GM21367 (cell line): ENCODE results near the gene CEP128.

Experiments
- ATAC-seq: cut with Tn5 transposase; IDR thresholded peaks from one replicate; pipeline ENCODE4 v1.9.1; 2021; ENCODE audit not compliant: unreplicated experiment

Gene CEP128

DNA sequence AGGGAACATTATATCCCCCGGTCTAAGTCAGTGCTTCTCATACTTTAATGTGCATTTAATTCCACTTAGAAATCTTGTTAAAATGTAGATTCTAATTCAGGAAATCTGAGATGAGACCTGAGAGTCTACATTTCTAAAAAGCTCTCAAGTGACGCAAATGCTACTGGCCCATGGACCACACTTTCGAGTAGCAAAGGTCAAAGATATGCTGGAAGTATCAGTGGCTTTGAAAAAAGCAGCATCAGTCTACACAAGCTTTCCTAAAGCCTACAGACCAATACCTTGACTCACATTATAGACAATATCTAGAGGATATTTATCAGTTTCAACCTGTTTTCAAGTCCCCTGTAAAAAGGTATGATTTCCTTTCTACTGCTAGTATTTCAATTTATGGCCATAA lies 248.6 kb downstream of the CEP128 start:
- no peak for ATAC-seq

DNA sequence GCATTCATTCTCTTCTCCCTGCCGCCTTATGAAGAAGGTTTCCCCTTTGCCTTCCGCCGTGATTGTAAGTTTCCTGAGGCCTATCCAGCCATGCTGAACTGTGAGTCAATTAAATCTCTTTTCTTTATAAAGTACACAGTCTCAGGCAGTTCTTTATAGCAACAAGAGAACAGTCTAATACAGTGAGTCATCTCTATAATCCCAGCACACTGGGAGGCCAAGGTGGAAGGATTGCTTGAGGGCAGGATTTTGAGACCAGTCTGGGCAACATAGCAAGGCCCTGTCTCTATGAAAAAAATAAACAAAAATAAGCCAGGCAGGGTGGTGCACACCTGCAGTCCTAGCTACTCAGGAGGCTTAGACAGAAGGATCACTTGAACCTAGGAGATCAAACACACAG lies 259.9 kb downstream of the CEP128 start:
- ATAC-seq, result no peak

DNA sequence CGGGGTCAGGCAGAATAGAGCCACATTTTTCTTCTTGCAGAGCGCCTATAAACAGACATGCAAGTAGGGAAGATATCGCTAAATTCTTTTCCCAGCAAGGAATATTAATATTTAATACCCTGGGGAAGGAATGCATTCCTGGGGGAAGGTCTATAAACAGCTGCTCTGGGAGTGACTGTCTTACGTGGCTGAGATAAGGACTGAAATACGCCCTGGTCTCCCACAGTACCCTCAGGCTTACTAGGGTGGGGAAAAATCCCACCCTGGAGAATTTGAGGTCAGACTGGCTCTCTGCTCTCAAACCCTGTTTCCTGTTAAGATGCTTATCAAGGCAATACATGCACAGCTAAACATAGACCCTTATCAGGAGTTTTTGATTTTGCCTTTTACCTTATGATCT lies 262.3 kb downstream of the CEP128 start:
- ATAC-seq, result no peak

DNA sequence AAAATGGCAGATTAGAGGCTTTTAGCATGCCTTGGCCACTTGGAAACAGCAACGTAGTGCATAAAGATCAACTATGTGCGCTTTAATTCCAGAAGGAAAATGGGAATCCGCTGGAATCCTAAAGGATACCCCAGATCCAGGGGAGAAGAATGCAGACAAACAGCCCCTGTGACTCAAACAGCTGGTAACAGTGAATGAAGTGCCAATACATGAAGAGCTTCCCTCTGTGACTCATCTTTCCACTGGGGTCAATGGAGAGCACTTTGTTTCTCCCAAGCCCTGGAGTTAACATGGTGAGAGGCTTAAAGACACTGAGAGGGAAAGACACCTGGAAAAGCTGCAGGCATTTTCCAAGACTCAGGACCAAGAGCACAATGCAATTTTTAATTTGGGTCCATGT lies 263.1 kb downstream of the CEP128 start:
- ATAC-seq, result no peak

DNA sequence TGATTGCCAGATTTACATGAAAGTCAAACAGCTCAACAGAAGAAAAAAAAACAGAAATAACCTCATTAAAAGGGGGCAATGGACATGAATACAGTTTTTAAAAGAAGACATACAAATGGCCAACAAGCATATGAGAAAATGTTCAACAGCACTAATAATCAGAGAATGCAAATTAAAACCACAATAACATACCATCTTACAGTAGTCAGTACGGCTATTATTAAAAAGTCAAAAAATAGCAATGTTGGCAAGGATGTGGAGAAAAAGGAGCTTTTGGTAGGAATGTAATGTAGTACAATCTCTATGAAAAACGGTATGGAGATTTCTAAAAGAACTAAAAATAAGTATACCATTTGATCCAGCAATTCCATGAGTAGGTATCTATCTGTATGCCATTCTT lies 272.1 kb downstream of the CEP128 start:
- no peak for ATAC-seq

DNA sequence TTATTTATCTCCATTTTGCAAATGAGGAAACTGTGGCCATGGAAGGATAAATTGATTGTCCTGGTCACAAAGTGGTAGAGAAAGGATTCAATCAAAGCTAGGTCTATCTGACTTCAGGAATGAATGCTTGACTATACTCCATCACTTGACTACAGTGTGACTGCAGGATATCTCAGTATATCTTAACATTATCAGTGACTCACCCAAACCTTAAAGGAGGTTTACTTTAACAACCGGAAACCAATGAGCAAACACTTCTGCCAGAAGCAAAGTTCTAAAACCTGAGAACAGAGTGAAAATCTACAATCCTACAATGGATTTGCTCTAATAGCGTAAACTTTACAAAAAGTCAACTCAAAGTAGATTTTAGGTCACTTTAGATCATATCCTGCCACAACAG lies 277.0 kb downstream of the CEP128 start:
- no peak for ATAC-seq

DNA sequence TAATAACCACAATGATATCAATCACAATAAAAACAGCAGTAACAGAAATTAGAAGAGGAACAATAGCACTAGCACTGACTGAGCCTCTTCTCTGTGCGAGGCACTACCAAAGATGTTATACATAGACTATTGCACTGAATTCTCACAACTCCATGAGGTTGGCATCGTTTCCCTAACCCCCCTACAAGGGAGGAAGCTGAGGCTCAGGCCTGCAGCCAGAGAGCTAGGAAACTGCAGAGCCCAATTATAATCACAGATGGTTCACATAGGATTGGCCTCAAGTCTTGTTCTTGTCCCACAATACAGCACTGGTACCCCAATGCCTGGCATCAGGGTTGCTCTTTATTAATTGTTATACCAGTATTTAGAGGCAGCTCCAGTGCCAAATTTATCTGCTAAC lies 278.0 kb downstream of the CEP128 start:
- ATAC-seq, result no peak

DNA sequence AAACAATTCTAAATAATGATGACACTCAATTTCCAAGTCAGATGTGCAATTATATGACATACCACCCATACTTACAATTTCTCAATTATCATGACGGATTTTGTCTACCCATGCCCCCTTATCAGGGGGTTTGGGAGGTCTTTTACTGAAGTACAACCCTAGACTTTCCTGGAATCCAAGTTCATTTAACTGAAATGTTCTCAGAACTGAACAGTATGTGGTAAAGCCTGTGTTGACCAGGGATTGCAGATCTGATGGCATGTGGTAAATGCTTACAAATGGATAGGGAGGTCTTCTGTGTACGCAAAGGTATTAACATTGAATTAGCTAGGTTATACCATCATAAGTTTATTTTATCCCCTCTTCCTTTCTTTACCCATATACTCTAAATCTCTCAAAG lies 281.8 kb downstream of the CEP128 start:
- ATAC-seq, result no peak

DNA sequence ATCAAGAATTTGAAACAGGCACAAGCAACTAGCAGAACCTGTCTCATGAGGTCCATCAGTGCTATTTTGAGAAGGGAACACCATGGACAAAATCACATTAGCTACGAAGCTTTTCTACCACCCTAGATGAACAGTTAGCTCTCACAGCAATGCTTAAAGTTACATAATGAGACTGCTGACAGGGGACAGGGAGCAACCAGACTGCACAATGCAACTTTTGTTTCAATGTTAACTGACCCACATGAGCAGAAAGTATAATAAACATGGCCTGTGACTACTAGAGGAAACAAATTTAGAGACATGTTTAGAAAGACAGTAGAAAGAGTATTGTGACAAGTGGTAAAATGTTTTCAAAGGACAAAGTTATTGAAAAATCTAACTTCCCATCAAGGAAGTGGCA lies 282.8 kb downstream of the CEP128 start:
- no peak for ATAC-seq

DNA sequence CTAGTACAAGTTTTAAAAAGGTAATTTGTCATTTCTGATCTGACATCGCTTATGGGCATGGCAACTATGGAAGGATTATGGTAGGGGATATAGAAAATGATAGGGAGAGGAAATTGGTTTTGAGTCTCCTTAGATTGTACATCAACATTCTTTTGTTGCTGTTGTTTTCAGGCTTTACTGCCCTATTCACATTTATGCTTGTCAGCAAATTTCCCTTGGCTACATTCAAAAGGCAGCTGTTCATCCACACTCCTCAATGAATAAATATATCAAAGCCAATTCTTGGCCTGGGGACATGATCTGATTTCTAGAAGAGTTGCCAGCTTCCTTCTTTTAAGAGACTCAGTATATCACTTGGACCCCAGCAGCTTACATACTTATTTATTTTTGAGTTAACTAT lies 283.4 kb downstream of the CEP128 start:
- no peak for ATAC-seq

DNA sequence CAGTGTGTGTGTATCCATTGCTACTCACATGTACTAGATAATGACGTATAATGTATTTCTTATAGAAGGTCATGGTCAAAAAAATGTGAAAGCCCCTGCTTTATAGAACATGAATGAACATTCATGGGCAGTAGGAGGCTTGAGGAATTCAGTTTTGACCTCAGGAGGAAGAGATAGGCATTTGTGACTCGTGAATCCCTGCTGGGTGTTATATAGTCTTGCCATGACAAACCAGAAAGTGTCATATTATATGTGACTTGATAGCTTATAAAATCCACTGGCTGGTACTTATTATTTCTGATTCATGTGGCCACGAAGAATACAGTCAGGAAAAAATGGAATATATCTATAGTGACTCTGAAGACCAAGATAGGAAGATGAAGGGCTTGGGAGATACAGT lies 287.6 kb downstream of the CEP128 start:
- ATAC-seq, result no peak

DNA sequence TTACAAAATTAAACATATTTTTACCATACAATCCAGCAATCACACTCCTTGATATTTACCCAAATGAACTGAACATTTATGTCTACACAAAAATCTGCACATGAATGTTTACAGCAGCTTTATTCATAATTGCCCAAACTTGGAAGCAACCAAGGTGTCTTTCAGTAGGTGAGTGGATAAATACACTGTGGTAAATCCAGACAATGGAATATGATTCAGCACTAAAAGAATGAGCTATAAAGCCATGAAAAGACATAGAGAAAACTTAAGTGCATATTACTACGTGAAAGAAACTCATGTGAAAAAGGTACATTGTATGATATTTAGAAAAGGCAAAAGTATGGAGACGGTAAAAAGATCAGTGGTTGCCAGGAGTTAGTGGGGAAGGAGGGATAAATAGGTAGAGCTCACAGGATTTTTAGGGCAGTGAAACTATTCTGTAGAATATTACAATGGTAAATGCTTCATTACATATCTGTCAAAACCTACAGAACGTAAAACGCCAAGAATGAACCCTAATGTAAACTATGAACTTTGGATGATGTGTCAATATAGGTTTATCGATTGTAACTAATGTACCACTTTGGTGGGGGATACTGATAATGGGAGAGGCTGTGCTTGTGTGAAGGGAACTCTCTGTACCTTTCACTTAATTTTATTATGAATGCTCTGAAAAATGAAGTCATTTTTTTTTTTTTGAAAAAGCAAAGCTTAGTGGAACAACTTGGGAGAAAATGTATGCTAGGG lies 295.7 kb downstream of the CEP128 start:
- no peak for ATAC-seq

DNA sequence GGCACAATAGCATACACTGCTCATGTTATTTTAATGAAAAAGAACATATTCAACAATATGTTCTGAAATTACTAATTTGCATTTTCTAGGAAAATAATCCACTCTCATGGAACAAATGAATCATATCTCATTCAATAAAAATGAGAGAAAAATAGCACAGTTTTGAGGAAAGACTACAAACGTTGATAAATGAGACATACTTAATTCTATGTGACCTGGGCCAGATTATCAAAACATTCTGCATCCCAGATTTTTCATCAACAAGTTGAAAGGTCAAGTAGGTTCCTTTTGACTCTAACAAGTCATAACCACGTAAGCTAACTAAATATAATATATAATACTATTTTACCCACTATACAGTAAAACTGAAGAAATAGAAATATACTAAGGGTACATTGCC lies 296.7 kb downstream of the CEP128 start:
- no peak for ATAC-seq

DNA sequence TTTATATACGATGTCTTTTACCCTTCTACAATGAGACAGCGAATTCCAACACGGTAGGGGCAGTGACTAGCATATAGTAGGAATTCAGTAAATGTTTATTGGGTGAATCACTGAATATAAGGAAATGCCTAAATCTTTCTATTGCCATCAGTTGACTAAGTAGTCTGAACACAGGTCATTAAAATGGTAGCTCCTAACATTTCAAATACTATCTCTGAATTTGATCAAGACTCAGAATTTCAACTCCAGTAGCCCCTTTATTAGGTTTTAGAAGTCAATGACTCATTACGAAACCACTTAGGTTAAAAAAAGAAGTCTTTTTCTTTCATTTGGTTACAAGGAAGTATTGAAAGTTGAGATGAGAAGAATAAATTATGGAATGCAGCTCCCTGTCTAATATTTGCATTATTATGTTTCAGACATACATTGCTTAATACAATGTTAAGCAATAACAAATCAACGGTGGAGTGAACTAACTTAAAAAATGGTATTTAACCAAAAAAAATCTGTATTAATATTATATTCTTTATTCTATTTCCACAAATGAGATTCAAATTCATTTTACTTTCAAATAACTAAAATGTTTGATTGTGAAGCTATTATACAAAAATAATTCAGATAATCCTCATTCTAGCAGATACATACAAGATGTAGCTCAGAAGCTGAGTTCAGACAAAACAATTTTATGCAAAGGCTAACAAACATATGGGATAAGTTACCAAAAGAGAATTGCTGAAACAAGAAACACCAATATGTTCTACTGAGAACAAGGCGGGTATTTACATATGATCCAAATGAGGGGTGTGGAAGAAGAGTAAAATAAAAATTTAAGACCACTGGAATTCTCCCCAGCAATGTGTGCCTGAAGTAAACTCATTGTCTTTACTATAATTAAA lies 302.7 kb downstream of the CEP128 start:
- ATAC-seq, result no peak

DNA sequence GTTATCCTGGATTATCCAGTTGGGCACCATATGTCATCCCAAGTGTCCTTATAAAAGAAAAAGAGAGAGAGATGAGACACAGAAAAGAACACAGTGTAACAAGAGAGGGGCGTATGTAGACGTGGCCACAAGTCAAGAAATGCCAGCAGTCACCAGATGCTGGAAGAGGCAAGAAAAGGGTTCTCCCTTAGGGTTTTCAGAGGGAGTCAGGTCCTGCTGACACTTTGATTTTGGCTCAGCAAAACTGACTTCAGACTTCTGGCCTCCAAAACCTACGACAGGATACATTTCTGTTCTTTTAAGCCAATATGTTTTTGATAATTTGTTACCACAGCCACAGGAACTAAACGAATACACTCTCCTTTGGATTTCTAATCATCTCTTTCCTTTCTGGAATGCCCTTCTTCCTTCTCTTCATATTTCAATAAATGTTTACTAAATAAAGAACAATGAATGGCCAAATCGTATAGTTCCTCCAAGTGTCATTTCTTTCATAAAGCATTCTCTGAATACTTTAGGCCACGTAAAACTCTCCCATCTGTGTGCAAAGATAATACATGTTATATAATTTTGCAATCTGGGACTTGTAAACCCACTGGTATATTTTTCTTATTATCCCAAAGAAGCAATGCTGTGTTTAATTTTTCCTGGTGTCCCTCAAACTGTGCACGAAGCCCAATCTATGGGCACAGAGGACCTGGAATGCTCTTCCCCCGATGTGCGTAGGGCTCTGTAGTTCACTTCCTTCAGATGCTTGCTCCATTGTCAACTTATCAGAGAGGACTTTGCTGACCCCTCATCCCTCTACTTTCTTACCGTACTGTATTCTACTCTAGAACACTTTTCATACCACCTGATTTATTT lies 303.6 kb downstream of the CEP128 start:
- ATAC-seq, result no peak

DNA sequence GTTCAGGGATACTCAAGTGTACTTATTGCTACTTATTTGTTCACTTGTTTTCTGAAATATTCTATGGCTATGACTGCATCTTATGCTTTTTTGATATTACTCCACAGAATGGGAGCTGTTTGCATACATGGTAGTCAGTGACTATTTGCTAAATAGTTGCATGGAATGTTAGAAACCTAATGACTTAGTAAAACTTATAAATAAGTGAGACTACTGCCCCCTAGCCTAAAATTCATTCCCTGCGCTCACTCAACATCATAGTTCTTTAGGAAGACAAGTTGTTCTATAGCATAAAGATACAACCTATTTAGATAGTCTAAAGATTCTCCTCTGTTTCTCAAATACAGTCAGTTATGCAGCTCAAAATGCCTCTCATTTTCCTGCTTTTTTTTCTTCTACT lies 305.5 kb downstream of the CEP128 start:
- no peak for ATAC-seq

DNA sequence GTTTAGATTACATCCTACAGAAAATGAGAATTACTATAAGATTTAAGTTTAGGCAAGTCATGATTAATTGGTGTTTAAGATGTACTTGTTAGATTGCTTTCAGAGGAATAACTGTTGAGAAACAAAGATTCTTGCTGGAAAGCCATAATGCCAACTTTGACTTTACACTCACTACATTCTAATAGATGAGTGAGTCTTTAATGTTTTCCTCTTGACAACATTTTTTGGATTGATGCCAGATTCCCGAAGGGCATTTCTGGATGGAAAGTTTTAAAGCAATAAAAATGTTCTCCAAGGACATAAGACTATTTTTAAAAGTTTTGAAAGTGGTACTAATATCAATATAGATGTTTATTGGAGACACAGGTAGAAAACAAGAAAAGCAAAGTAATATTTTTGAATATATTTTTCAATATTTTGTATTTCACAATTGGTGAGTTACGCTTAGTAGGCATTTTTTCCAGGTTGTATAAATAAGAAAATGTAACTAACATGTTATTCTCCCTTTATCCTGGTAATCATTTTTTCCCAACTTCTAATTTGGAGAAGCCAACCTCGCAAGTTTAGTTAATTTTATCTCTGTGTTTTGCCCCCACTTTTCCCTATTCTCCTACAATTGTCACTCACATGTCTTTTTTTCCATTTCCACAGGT lies 307.3 kb downstream of the CEP128 start:
- ATAC-seq, result no peak

DNA sequence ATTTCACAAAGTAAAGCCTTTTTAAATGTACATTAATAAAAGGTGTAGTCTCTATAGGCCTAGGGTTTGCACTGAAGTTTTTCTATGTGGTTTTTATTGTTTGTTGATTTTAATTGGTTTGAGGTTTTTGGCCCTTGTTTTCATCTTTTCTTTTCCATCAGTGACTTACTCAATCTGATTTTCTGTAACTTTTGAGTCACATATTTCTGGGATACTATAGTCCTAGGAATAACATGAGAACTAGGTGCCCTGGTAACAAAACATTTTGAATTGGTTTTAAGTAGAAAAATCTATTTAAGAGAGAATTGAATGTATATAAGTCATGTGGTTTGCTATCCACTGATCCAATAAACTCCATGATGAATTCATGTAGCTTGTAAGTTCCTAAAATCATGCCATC lies 311.9 kb downstream of the CEP128 start:
- no peak for ATAC-seq

DNA sequence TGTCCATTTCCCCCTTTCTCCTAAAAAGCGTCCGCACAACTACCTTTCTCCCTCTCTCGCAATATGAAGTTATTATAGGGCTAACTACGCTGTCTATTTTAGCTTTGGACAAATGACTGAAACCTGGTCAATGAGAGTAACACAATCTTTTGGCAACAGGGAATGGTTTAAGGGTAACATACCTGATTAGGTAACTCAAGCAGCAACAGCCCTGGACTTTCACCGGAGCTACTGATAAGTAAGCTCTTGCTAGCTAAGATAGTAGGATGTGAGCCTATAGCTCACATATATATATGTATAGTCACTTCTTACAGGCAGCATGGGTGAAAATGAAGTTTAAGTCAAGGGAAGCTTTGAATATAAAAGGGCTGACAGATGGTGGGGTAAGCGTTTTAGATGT lies 313.0 kb downstream of the CEP128 start:
- ATAC-seq, result no peak

DNA sequence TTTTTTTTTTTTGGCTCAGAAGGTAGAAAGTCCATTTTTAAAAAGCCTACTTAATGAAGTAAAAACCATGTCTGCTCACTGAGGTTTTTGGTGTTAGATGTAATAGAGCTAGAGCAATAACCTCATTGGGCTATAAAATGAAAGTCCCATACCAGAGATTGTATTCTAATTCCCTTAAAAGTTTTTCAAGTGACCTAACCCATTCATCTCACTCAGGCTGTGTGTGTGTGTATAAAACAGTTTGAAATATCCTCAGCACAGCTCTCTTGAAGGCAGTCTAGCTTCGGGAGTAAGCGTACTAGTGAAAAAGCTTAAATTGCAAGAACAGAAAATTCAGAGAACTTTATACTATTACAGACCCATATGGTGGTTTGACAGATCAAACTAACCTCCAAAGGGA lies 313.8 kb downstream of the CEP128 start:
- no peak for ATAC-seq

DNA sequence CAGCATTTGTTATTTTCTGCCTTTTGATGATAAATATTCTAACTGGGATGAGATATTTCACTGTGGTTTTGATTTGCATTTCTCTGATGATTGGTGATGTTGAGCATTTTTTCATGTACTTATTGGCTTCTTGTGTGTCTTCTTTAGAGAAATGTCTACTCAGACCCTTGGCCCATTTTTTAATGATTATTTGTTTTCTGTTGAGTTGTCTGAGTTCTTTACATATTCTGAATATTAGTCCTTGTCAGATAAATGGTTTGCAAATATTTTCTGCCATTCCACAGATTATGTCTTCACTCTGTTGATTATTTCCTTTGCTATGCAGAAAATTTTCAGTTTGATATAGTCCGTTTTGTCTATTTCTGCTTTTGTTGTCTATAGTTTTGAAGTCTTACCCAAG lies 317.0 kb downstream of the CEP128 start:
- no peak for ATAC-seq
